GM18907 (cell line): ENCODE results near the gene HSPBAP1.
A peak's percentile ranks its signal among the peaks of the same experiment; 100 is the strongest.
"Not testable (repeated sequence)": the region's sequence is repeated elsewhere in the genome, so short reads cannot be mapped to it uniquely, and the experiment has no call there.

Experiments used
- ATAC-seq: cut with Tn5 transposase; IDR thresholded peaks from one replicate; pipeline ENCODE4 v1.9.1; 2021; ENCODE audit warnings: mild to moderate bottlenecking, moderate library complexity; ENCODE audit not compliant: unreplicated experiment

The HSPBAP1 gene

GRCh38 chr3:122786066-122786465 lies 7.6 kb downstream of the HSPBAP1 start:
- no peak for ATAC-seq

DNA sequence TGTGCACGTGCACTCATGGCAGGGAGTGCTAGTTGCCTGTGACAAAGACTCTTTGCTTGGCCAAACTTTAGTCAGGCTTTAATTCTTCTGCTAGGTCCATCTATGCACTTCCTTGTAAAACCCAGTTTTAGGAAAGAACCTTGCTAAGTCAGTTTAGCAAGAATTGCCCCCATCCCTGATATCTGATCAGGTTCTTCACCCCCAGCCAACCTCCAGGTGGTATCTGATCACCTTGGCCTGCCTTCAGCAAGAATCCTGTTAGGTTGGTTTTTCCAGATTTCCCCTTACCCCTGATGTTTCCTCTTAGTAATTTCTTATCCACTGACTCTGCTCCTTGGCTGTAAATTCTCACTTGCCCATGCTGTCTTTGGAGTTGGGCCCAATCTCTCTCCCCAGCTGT lies 8.4 kb downstream of the HSPBAP1 start:
- no peak for ATAC-seq

GRCh38 chr3:122784436-122784835 lies 9.2 kb downstream of the HSPBAP1 start:
- ATAC-seq: no peak

DNA sequence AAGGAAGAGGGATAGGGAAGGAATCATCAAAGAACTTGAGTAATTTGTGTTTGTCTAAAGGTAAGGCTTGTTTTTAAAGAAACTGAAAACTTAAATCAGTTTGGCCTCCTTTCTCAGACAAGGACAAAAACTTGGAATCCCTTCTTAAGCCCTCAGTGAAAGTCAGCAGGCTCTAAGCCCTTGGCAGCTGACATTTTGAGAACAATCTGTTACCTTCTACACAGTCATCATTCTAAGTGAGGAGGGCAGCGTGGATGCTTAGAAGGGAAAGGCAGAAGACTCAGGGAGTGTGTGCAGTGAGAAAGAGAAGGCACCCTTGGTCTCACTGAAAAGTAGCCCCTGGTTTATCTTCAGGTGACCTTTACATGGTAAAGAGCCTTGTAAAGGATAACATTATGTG lies 10.8 kb downstream of the HSPBAP1 start:
- no peak for ATAC-seq

- ATAC-seq: no peak
Observed at GRCh38 chr3:122777563-122777962, 16.1 kb downstream of the HSPBAP1 start.

- ATAC-seq: no peak
Observed at GRCh38 chr3:122776675-122777468, 16.8 kb downstream of the HSPBAP1 start.

DNA sequence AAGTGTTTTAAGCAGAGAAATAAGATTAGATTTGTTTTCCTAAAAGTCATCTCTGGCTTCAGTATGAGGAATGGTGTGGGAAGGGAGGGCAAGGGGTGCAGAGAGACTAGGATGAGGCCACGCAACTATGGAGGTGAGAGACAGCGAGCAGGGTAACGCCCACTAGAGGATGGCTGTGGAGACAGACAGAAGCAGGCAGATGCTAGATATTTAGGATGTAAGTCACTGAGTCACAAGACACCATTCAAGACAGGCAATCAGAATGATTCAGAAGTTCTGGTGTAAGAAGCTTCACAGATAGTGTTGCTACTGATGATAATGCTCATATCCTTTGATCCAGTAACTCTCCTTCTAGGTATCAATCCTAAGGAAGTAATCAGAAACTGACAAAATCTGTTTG lies 19.1 kb downstream of the HSPBAP1 start:
- ATAC-seq: peak; percentile 19

DNA sequence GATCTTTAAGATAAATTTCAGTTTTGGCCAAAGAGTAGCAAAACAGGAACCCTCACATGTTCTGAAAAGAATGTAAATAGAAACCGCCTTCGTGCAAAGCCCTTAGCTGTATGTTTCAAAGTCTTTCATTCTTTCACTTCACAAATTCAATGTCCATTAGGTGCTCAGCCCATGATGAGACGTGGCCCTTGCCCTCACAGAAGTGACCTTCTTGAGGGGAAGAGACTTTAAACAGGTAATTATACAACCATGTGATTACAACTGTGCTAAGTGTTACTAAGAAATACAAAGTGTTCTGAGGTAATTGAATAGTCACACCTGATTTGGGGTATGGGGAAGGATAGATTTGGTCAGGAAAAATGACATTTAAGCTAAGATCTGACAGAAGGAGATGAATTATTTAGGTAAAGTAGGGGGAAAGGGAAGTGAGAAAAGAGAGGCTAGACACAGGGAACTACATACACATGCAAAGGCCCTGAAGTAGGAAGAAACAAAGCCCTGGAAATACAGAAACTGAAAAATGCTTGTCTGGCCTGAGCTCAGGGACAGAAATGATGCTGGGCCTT lies 19.6 kb downstream of the HSPBAP1 start:
- ATAC-seq: peak; percentile 66

GRCh38 chr3:122772827-122773226 lies 20.8 kb downstream of the HSPBAP1 start:
- ATAC-seq: no peak

DNA sequence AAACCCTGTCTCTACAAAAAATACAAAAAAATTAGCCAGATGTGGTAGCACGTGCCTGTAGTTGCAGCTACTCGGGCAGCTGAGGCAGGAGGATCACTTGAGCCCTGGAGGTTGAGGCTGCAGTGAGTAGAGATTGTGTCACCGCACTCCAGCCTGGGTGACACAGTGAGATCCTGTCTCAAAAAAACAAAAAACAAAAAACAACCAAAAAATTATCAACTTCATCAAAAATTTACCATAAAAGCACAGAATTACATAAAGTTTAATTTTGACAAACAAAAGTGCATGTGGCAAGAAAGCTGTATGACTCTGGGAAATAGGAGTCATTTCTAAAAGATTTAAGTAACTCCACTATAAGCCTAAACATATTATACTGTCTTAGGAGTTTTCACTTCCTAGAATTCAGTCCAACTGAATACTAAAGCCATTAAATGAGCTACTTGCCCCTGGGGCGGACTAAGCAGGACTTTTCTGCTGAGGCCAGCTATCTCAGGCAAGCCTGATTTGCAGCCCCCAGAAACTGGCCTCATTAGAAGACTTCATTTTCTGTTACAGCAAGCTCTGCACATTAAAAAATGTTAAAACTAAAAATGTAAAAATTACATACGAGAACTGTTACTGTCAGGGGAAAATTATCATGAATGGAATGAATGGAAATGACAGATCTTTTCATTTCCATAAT lies 23.0 kb downstream of the HSPBAP1 start:
- no peak for ATAC-seq

DNA sequence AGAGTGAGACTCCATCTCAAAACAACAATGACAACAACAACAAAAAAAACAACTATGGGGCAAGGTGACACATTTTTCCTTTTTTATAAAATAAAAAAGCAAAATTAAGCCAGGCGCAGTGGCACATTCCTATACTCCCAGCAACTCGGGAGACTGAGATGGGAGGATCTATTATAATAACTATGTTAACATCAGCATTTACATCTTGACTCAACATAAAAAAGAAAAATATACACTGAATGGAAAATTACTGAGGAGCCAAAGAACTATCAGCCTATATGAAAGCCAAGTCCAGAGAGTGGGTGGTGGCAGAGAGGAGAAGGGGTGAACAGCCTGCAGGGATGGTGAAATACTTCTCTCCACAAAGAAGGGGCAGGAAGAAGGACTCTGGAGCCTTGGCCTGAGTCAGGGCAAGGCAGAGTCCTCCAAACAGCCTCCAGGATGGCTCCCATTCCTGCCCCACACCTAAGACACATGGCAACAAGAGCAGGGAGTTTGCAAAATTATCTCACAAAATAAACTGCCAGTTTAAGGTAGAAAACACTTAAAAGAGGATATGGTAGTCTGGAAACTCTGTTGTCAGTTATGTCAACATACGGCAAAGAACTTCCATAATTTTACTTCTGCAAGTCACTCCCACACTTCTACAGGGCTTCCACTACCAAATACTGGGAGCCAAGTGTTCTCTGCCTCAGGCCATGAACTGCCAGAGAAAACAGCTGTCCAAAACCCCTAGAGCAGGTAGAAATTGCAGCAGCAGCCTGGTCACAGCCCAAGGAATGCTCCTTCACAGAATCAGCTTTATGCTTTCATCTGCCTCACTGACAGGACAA lies 25.9 kb downstream of the HSPBAP1 start:
- no peak for ATAC-seq

GRCh38 chr3:122766430-122766829 lies 27.2 kb downstream of the HSPBAP1 start:
- ATAC-seq: no peak

- ATAC-seq: no peak
Observed at GRCh38 chr3:122760453-122761271, 33.0 kb downstream of the HSPBAP1 start.

DNA sequence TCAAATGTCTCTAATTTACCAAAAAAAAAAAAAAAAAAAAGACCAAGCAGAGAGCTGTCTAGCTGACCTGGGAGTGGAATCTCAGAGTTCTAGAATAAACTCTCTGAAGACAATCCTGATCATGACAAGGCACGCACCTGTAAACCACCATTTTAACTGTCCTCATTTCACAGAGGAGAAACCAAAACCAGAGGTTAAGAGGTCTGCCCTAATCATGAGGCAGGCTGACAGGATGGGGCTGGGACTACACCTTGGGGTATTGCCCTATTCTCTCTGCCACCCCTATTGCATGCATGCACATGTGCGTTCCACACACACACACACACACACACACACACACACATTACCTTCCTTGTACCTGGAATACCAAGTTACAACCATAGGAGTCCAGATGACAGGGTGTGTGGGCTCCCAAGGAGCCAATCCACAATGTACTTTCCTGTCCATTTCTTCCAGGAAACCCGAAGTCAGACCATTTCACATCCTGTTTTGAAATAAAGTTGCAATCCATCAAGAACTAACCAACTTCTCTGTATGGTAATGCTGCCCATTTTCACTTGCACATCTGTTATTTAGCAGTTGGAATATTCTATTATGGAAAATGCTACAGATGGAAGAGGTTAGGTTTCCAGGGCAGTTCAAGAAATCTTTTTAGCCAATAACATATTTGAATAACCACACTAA lies 34.6 kb downstream of the HSPBAP1 start:
- ATAC-seq: no peak

DNA sequence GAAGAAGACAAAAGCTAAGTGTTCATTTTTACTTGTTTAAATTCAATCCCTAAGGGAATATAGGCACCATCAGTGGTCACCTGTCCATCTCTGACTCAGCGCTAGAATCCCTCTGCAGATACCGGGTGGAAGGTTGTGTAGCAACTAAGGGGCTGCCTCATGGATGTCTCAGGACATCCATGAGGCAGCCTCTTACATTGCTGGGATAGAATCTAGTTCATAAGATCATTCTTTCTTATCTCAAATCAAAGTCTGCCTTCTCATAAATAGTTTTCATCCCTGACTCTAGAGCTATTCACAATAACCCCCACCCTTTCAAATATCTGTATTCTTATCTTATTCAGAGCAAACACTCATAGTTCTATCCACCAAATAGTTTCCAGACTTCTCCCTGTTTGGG lies 38.1 kb downstream of the HSPBAP1 start:
- ATAC-seq: no peak

DNA sequence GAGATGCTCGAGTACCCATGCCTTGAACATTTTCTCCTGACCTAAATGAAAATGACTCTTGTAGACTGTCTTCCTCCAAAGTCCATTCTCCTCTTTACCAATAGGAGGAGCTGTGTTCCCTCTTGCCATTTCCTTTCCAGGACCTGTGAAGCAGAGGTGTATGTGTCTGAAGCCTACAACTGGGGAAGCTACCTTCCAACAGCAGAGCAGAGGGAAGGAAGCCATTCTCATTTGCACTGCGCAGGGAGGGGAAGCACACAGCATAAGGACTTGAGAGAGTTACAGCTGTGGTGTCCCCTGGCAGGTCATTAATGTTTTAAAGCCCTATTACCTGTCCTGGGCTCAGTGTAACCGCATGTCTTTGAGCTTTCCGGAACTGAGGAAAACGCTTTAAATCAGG lies 38.7 kb downstream of the HSPBAP1 start:
- ATAC-seq: no peak

DNA sequence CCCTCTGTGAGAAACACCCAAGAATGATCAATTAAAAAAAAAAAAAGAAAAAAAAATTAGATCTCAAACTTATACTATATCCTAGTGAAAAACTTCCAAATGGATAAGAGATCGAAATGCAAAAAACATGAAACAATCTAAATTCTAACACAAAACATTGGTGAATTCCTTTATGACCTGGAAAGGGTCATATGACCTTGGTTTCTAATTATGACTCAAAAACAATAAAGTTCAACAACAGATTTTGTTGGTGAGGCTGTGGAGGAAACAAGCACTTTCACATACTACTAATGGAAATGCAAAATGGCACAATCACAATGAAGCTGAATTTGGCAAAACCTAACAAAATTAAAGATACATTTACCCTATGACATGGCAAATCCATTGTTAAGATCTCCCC lies 45.3 kb downstream of the HSPBAP1 start:
- ATAC-seq: no peak

GRCh38 chr3:122747295-122747694 lies 46.3 kb downstream of the HSPBAP1 start:
- ATAC-seq: not testable (repeated sequence)

- ATAC-seq: no peak
Observed at GRCh38 chr3:122745369-122746021, 48.1 kb downstream of the HSPBAP1 start.
